Dermis microvascular lymphatic vessel endothelial cell (primary cell): Measurements from ENCODE around the gene UCHL5. TPM values are rescaled to one million over a fixed set of nuclear protein-coding genes. Genes with fewer than 3 reads are reported as not detected.

Source experiments
- DNase-seq, 2 donors: peaks; one replicate each; pipeline versions ENCODE4 v3.0.0 to v3.0.0-alpha.2; 2010; ENCODE audit warnings: low read depth in 2 of 2
- total RNA-seq: library from RNA; depleted of rRNA; stranded (reverse); fragments of >200 nt; gene quantifications from 2 replicates; pipeline ENCODE4 v1.2.1, GENCODE V29; 2014

UCHL5 gene
- total RNA-seq, 1 donor from 2014 or later: 14.5 TPM

DNA sequence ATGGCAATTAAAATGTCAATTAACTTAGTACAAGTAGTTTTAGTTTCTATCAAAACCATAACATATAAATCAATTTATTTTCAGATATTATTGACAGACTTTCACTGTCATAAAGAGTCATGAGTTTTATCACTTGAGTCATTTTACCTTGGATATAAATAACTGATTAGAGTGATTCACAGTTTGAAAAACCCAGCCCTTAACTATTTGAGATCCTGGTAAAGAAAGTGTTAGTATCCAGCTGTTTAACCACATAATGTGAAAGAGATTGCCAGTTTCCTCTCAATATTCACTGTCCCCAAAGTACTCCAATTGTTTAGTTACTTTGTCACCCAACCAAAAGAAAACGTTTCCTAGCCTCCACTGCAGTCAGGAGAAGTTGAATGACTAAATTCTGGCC lies 91.3 kb downstream of the UCHL5 start:
- DNase-seq: peak in 1 of 2 donors; percentile 47

DNA sequence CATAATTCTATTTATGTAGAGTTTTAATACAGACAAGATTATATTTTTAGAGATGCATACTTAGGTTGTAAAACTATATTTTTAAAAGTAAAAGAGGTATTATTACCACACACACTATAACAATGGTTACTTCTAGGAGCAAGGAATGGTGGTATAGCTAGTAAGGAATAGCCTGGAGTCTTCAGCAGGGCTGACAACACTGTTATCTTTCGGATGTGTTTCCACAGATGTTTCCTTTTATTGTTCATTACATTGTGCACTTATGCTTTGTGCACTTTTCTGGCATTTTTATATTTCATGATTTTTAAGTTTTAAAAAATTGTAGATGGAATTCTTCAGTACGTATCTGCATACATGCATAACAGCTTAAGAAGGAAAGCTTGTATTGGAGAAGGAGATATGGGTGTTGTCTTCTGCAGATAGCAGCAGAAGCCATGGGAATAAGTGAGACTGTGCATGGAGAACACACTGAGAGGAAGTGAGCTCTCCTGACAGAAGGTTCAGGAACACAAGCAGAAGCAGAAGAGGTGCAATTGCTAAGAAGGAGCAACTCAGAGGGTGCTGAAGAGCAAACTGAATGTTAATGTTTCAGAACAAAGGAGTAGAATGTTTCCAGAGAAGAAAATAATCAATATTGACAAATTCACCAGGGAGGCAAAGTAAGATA lies 91.8 kb downstream of the UCHL5 start:
- peak; percentile 20 to 88 for DNase-seq

GRCh38 chr1:192966073-192966472 lies 93.1 kb downstream of the UCHL5 start:
- DNase-seq: no peak

- no peak for DNase-seq
Measured at GRCh38 chr1:192962901-192963300, 96.3 kb downstream of the UCHL5 start.

Other genes with a start within 250 kb of the UCHL5 start
- 147 and 168 TPM in 2 replicates for gene RO60, start 252 bp upstream of the UCHL5 start, total RNA-seq
- 2.3 and 8.6 TPM in 2 replicates for gene GLRX2, start 46.1 kb upstream of the UCHL5 start, total RNA-seq
- 10.7 and 13.0 TPM in 2 replicates for gene CDC73, start 62.7 kb upstream of the UCHL5 start, total RNA-seq
- 1.5 and 3.7 TPM in 2 replicates for gene B3GALT2, start 127.3 kb upstream of the UCHL5 start, total RNA-seq